CD4-positive, alpha-beta T cell treated with Interferon gamma for 1 hour (primary cell): Measurements from ENCODE around the gene KDM4B.
A peak's percentile ranks its signal among the peaks of the same experiment; 100 is the strongest.

ENCODE experiments used
- DNase-seq: peaks from one replicate; pipeline ENCODE4 v3.0.0-alpha.2; 2020

Gene KDM4B

DNA sequence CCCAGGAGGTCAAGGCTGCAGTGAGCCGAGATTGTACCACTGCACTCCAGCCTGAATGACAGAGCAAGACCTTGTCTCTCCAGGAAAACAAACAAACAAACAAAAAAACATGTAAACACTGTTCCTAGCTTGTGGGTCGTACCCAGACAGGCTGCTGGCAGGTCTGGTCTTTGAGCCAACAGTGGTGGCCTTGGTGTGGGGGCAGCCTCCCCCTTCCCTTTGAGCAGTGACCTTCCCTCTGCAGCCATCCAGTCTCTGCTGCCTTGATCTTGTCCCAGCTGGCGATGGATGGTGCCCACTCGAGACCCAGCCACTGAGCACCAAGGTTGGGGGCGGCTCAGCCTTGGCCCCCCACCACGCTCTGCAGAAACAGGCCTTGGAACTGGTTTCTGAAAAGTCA is 143.3 kb downstream of the KDM4B start:
- no peak for DNase-seq

DNA sequence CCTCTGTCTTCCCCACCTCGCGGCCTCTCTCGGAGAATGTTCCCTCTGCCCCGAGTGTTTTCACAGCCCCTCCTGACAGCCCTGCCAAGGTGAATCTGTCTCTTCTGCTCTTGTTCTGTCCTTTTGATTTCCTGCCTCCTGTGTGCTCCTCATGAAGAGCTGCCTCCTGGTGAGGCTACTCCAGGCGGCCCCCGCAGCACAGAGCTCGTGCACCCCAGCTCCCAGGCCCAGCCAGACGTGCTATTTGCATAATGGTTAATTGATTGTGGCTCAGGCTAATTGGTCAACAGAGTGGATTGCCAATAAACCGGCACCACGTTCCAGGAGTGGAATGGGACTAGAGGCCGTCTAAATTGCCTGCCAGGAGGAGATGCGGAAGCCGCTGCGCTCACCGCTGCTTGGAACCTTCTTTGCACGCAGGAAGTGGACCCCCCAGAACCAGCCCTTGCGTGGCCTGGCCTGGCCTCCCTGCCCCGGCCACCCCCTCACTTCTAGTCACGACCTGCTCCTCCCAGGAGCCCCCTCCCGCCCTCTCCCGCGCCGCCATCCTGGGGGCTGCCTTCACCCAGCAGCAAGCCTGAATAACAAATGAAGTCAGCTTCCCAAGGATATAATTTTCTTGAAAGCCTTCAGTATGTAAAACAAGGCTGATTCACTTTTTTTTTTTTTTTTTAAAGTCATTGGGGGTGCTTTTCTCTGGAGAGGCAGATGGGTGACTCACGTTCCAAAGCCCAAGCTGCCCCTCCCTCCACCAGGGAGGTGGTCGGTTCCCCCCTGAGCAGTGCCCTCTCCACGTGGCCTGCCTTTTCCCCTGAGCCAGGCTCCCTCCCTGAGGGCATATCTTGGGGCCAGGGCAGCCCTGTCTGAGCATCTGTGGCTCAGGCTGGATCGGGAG is 144.0 kb downstream of the KDM4B start:
- DNase-seq: no peak

DNA sequence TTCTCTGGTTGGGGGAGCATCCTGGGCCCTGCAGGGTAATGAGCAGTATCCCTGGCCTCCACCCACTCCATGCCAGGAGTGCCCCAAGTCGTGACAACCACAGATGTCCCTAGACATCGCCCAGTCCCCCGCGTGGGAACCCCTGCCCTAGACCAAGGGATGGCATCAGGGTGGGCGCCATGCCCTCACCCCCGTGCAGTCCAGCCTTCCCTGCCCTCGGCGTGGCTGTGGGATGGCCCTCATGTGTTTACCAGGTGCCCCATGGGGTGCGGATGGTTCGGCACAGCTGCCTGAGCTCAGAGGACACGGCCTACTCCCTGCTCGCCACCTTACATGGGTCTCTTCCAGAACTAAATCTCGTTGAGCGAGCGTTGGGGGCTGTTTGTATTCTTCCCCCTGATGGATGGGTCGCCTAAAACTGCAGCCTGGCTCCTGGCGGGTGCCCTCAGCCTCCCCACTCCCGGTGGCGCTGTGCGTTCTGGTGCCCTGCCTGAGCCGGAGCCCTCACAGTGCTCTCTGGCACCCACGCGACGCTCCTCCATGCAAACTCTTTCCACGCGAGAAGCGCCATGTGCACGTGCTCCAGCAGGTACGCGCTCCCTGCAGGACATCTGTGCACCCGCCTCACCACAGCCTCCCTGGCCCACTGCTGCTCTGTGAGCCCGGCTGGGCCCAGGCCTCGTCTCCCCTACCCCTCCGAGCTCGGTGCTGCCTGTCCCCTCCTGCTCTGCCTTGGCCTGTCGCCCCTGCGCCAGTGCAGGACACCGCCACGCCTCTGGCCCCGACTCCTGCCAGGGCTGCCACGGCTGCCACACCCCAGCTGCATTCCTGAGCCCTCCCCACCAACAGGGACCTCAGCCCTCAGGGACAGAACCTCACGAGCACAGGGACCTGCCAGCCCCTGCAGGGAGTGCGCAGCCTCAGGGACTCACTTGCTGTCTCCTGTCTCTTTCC is 145.0 kb downstream of the KDM4B start:
- DNase-seq: no peak

DNA sequence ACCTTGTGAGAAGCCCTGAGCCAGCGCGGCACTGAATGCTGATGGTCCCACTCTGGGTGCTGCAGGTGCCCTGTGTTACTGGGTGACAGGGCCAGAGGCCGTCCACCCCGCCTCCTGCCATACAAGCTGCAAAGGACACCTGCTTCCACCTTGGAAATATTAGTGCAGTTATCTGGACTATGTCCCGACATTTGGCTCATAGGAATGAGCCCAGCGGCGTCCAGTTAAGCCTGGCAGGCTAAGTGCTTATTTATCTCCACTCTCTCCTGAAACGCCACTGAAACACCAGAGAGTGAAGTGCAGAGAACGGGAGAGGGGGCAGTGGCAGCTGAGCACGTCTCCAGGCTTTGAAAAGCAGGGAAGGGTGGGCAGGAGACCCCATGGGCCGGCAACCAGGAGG is 145.8 kb downstream of the KDM4B start:
- DNase-seq: no peak

DNA sequence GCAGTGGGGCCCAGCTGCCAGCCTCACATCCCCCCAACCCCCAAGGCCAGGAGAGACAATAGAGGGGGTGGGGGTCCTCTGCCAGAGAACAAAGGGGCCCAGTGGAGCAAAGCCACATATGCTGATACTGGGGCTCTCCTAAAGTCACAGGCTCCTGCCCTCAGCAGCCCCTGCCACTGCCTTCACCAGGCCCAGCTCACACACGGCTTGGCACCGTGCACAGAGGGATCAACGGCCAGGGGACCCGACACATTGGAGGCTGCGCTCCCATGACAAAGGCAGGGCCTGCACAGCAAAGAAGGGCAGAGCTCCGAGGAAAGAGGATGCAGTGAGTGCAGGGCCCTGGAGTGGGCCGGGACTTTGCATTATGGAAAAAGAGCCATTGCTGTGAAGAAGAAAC is 146.4 kb downstream of the KDM4B start:
- DNase-seq: no peak

DNA sequence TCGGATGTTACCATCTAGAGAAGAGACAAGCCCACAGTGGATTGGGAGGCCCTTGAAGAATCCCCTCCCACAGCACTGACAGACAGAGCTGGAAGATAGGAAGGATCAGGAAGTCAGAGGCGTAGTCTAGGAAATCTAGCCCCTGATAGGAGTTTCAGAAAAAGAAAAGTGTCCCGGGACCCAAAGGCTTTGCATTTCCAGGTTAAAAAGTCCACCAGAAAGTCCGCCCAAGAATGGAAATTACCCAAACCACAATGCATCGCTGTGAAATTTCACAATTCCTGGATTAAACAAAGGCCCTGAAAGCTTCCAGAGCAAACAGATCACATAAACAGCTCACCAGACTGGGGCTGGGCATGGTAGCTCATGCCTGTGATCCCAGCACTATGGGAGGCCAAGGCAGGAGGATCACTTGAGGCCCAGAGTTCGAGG is 146.9 kb downstream of the KDM4B start:
- no peak for DNase-seq

- no peak for DNase-seq
Observed at GRCh38 chr19:5116292-5116691, 147.4 kb downstream of the KDM4B start.

DNA sequence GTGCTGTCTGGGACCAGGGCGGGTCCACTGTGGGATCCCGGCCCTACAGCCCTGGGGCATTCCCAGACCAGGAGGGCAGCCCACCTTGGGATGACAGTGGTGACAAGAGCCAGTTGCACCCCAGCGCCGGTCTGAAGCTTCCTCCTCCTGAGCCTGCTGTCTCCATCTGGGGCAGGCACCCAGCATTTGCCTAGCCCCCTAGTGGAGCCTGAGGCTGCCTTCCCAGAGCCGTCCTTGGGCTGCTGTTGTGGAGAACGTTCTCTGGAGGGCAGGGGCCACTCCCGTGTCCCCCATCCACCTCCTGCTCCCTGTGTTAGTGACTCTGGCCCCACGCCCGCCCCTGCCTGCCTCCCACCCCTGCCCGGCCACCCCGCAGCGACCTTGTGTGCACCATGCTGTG is 148.5 kb downstream of the KDM4B start:
- no peak for DNase-seq

DNA sequence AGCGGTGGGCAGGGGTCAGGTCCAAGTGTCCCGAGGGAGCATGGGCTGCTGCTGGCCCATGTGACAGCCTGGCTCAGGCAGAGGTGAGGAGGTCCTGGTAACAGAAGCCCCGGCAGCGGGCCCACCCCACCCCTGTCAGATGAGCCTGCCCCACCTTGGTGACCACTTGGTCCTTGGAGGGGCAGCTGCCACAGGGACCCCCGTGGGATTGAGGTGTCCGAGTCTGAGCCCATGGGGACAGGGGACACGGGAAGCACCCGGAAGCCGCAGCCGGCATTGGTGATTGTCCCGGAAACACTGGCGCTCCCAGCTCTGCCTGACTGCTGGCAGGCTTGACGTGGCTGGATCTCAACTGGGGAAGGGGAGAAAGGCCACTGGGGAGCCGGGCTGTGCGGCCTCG is 149.1 kb downstream of the KDM4B start:
- DNase-seq: no peak

DNA sequence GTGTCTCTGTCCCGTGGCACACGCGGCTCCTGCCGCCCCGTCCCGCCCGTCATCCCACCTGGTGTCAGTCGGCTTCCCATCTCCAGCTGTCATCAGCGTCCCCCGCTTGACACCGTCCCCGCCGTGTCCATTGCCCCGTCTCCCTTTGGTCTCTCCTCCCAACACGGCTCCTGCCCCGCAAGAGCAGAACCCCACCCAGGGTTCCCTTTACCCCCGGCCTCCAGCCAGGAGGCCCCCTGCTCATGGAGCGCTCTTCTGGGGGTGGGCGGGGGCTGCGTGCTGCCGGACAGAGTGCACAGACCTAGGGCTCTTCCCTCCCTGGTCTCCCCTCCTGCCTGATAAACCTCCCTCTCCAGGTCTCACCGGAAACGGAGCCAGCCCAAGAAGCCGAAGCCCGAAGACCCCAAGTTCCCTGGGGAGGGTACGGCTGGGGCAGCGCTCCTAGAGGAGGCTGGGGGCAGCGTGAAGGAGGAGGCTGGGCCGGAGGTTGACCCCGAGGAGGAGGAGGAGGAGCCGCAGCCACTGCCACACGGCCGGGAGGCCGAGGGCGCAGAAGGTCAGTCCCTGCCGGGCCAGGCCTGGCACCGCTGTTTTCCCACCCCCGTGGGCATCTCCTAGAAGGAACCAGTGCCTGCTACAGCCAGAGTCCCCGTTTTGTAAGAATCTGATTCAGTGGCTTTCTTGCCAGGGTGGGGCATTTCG is 150.5 kb downstream of the KDM4B start:
- no peak for DNase-seq

GRCh38 chr19:5120321-5120720 is 151.4 kb downstream of the KDM4B start:
- DNase-seq: no peak

DNA sequence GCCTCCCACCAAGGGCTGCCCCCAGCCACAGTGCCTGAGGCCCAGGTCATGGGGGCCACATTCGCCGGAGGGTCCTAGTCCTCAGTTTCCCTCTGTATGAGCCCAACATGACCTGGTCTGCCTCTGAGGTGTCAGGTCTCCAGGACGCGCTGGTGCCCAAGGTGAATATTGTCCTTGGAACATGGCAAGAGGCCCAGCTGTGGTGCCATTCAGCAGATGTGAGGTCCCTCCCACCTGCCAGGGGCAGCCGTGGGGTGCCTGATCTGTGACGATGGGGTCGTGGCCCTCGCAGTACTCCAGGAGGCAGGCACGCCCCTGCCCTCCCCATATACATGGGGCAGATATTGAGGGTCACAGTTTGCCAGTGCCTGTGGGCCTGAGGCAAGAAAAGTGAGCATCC is 151.9 kb downstream of the KDM4B start:
- no peak for DNase-seq

- DNase-seq: no peak
Observed at GRCh38 chr19:5121266-5122120, 152.6 kb downstream of the KDM4B start.

GRCh38 chr19:5122121-5122400 is 153.1 kb downstream of the KDM4B start:
- DNase-seq: no peak

DNA sequence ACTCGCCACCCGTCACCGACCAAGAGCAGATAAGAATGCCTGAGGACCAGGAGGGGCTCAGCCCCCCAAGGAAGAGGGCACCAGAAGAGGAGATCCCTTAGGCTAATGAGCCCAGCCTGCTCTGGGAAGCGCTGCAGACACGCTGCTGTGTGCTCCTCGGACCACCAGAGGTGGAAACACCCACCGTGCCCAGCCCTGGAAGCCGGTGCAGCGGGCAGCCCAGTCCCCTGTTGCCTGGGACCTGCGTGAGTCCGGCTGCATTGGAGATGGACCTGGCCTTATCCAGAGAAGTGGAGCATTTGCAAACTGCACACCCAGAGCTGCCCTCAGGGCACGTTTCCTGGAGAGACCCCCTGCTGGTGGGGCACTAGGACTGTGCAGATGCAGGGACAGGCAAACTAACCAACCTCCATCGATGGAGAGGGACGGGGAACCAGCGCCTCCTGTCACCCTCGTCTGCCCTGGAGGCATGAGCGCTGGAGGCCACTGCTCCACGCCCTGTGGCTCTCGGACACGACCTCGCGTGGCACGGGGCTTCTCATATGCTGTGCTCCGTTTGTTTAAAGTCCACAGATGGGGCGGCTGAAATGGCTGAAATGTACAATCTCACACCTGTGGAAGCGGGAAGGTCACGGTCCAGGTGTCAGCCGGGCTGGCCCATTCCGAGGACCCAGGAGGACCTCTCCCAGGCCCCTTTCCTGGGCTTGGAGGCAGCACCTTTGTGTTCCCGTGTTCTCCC is 153.9 kb downstream of the KDM4B start:
- DNase-seq: no peak

GRCh38 chr19:5123646-5124045 is 154.7 kb downstream of the KDM4B start:
- DNase-seq: no peak

DNA sequence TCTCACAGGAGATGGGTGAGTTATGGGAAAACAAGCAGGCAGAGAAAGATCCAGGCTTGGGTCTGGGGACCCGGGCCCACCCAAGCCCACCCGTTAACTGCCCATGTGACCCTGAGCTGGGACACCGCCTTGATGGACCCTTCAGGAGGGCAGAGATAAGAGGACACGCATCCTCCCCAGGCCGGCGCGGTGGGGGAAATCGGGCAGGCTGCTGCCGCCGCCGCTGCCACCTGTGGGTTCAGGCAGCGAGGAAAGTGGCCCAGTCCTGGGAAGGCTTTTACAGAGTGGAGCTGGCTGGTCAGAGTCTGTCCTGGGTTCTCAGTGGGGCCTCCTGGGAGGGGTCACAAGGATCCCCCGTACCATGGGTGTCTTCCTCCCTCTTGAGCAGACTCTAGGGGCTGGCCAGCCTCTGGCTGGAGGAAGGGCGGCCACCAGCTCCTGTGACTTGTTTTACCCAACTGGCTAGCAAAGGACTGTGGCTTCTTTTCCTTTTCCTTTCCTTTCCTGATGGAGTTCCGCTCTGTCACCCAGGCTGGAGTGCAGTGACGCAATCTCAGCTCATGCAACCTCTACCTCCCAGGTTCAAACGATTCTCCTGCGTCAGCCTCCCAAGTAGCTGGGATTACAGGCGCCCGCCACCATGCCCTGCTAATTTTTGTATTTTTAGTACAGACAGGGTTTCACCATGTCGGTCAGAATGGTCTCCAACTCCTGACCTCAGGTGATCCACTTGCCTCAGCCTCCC is 155.4 kb downstream of the KDM4B start:
- no peak for DNase-seq

GRCh38 chr19:5125376-5125775 is 156.5 kb downstream of the KDM4B start:
- DNase-seq: no peak

- no peak for DNase-seq
Observed at GRCh38 chr19:5125797-5126497, 157.0 kb downstream of the KDM4B start.

- DNase-seq: peak; percentile 60
Observed at GRCh38 chr19:5126498-5127223, 157.7 kb downstream of the KDM4B start.
